HEK293 (cell line): ENCODE results near the gene SCNN1G.
A peak's percentile ranks its signal among the peaks of the same experiment; 100 is the strongest.

Experiments
- CTCF ChIP-seq: fragments of 450-650 bp; formaldehyde crosslinking; IDR thresholded peaks from 2 replicates; pipeline ENCODE4 v1.5.1; 2016; ENCODE audit warnings: missing biosample characterization, missing genetic modification characterization
- GLI4 ChIP-seq: fragments of 450-650 bp; formaldehyde crosslinking; IDR thresholded peaks from 2 replicates; pipeline ENCODE4 v1.5.1; 2016; ENCODE audit warnings: missing biosample characterization, missing genetic modification characterization
- GLIS2 ChIP-seq: fragments of 450-650 bp; formaldehyde crosslinking; IDR thresholded peaks from 2 replicates; pipeline ENCODE4 v1.5.1; 2016; ENCODE audit warnings: missing biosample characterization, missing genetic modification characterization
- ZNF138 ChIP-seq: fragments of 450-650 bp; formaldehyde crosslinking; IDR thresholded peaks from 2 replicates; pipeline ENCODE4 v1.5.1; 2016; ENCODE audit warnings: missing biosample characterization, missing genetic modification characterization, borderline replicate concordance
- ZNF274 ChIP-seq, 2 experiments: fragments of 200-500 bp in 1 of 2; fragments of 450-650 bp in 1 of 2; sonication (Bioruptor generic) in 1 of 2; formaldehyde crosslinking in 1 of 2; IDR thresholded peaks; 2 replicates each; pipeline versions ENCODE4 v1.5.1 to v1.6.1; 2014 to 2016; ENCODE audit warnings: borderline replicate concordance in 1 of 2, inconsistent platforms in 1 of 2, low read length in 1 of 2, missing biosample characterization in 1 of 2, missing genetic modification characterization in 1 of 2
- ZNF350 ChIP-seq: fragments of 450-650 bp; formaldehyde crosslinking; IDR thresholded peaks from 2 replicates; pipeline ENCODE4 v1.5.0; 2017; ENCODE audit warnings: missing biosample characterization, mild to moderate bottlenecking, missing genetic modification characterization
- ZNF843 ChIP-seq: fragments of 450-650 bp; formaldehyde crosslinking; IDR thresholded peaks from 2 replicates; pipeline ENCODE4 v1.5.1; 2016; ENCODE audit warnings: missing biosample characterization, missing genetic modification characterization

DNA sequence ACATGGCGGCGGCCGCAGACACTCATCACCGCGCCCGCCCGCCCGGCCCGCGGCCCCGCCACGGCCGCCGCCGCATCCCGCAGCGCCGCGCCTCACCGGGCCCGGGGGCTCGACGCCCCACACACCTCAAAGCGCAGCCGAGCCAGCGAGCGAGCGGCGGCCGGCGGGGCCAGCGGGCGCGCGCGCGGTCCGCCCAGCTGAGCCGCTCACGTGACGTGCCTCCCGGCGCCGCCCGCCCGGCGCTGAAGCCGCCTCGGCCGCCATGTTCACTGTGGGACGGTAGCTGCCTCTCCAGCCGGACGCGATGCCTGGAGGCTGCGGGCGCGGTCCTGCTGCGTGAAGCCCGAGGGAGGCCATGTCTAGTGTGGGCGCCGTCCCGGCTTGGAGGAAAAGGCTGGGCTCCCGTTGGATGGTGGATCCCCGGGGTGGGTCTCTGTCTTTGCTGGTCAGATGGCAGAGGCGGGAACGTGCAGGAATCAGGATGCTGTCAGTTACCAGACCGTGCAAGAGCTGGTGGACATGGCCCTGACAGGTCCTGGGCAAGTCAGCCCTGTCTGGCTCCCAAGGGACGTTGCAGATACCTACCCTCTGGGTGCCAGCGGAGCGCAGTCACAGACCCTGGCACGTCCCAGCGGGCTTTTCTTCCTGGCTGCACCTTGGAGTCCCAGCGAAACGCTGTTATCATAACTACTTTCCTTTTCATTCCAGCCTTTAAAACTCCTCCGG, 33.1 kb upstream of the SCNN1G start, which contains the start of gene USP31:
- TF ChIP-seq ZNF138 (tag by site-specific recombination) = no peak
- TF ChIP-seq ZNF274 (IDR thresholded peaks at IDR 0.05; ENCODE audit: low read length) = no peak
- TF ChIP-seq ZNF274 (tag by site-specific recombination; IDR thresholded peaks at IDR 0.05; ENCODE audit: borderline replicate concordance) = no peak
- 0 out of 2 replicates have a peak, but pooled peaks have one; percentile 11 for TF ChIP-seq GLI4 (tag by site-specific recombination)
- TF ChIP-seq ZNF843 = peak; percentile 53; the same call in 1 of the 2 replicates
- peak; percentile 32; the same call in 1 of the 2 replicates for TF ChIP-seq GLIS2 (tag by site-specific recombination)
- TF ChIP-seq CTCF (tag by site-specific recombination) = no peak
- no peak for TF ChIP-seq ZNF350 (tag by site-specific recombination)
